ENCODE results near the gene TP53TG3C. TPM values are rescaled to one million over a fixed set of nuclear protein-coding genes. Genes with fewer than 3 reads are reported as not detected.
"Not testable (repeated sequence)": the region's sequence is repeated elsewhere in the genome, so short reads cannot be mapped to it uniquely, and the experiment has no call there.

The TP53TG3C gene
- not detected for total RNA-seq

- not testable (repeated sequence) for DNase-seq
Observed at GRCh38 chr16:33193926-33194325, at the start of gene TP53TG3C. TSS of gene TP53TG3C (plus strand) at chr16:33194226. CDS start at chr16:33194294, 68 bp downstream.

Small RNA genes lying within 50 kb of the gene (small RNA-seq; reads per million reads assigned to genes)
- not detected for gene AC138869.1

Other genes with a start within 250 kb of the TP53TG3C start
- gene TP53TG3E, start 110.1 kb downstream of the TP53TG3C start, total RNA-seq, result not detected
- not detected for gene TP53TG3B, start 166.6 kb downstream of the TP53TG3C start, total RNA-seq

All from occipital lobe (tissue), 3 donors.